ENCODE measurements around the gene HOXA6. TPM values are rescaled to one million over a fixed set of nuclear protein-coding genes. Genes with fewer than 3 reads are reported as not detected.

HOXA6 gene
- total and polyA plus RNA-seq, 2 experiments from 2014 or later, result not detected

- Histone ChIP-seq H3K36me3 (no peaks in the 10 kb centered on the region), H3K9me3 (ENCODE audit: low read depth) (no peaks in the 10 kb centered on the region), H3K4me1 (ENCODE audit: low read depth) (peaks cover 5% of the 10 kb centered on the region), H3K27me3 (peaks cover 100% of the 10 kb centered on the region), H3K27ac (no peak within 1 kb of the TSS), H3K4me3 (no peak within 1 kb of the TSS)
- no peak for TF ChIP-seq CTCF (IDR thresholded peaks at IDR 0.05; ENCODE audit: low read depth, low read length)
- no peak for DNase-seq (ENCODE audit: low read depth in 1 of 2, low spot score in 1 of 2)
Measured at GRCh38 chr7:27102581-27103442, 44.8 kb downstream of the HOXA6 start, which contains the start of gene HOXA2. HOXA2 (minus strand) TSS chr7:27102683; CDS start chr7:27102500, 183 bp downstream.

DNA sequence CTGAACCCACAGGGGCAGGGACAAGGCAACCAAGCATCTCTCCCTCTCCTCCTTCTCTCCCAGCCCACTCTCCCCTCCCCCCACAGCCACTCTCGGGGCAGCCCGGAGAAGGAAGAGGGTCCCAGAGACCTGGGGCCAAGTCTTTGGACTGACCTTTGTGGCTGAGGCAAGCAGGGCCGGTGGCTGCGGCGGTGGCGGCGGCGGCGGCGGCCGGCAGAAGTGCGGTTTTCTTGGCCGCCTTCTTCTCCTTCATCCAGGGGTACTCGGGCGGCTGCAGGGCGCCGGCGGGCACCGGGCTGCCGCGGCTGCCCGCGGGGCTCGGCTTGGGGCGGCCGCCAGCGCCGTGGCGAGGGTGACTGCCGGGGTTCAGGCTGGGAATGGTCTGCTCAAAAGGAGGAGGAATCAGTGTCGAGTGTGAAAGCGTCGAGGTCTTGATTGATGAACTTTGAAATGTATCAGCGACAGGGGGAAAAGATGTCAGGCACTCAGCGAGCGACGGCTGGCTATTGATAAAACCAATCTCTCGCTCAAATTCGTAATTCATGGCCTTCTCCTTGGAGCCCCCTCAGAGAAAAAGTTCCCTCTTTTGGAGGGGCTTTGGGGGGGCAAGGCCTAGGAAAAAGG is 45.5 kb downstream of the HOXA6 start:
- TF ChIP-seq CTCF (IDR thresholded peaks at IDR 0.05; ENCODE audit: low read depth, low read length), result no peak
- H3K4me1 ChIP-seq (ENCODE audit: low read depth), result peaks cover 5% of the 10 kb centered on the region
- no peaks in the 10 kb centered on the region for H3K36me3 ChIP-seq
- no peak overlapping the region for H3K4me3 ChIP-seq
- no peak for DNase-seq (ENCODE audit: low read depth in 1 of 2, low spot score in 1 of 2)
- H3K27ac ChIP-seq, result no peak overlapping the region
- H3K9me3 ChIP-seq (ENCODE audit: low read depth), result no peaks in the 10 kb centered on the region
- H3K27me3 ChIP-seq, result peaks cover 100% of the 10 kb centered on the region

DNA sequence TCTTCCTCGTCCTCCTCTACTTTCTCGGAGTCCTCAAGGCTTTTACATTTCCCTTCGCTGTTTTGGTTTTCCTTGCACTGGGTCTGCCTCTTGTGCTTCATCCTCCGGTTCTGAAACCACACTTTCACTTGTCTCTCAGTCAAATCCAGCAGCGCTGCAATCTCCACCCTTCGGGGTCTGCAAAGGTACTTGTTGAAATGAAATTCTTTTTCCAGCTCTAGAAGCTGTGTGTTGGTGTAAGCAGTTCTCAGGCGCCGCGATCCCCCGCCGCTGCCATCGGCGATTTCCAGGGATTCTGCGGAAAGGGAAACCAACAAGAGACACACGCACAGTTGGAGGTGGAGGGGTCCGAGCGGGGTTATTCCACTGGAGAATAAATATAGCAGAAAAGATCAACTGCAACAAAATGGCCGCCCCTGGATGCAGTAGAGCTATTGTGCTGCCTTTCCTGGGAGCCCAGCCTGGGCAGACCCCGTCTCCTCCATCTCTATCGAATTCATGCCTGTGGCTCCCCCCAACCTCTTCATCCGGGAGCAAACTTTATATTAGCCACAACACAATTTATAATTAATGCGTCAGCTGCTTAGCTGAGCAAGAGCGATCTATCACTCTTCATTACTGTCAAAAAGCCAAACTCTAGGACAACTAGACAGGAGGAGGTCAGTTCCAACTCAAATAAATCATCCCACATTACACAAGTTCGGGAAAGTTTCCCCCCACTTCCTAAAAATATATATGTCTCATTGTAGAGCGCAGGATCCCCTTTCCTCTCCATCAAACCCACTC is 46.2 kb downstream of the HOXA6 start:
- Histone ChIP-seq H3K36me3 (no peaks in the 10 kb centered on the region), H3K9me3 (ENCODE audit: low read depth) (no peaks in the 10 kb centered on the region), H3K4me3 (no peak overlapping the region), H3K4me1 (ENCODE audit: low read depth) (no peaks in the 10 kb centered on the region), H3K27me3 (peaks cover 100% of the 10 kb centered on the region), H3K27ac (no peak overlapping the region)
- no peak for DNase-seq (ENCODE audit: low read depth in 1 of 2, low spot score in 1 of 2)
- TF ChIP-seq CTCF (IDR thresholded peaks at IDR 0.05; ENCODE audit: low read depth, low read length), result no peak

DNA sequence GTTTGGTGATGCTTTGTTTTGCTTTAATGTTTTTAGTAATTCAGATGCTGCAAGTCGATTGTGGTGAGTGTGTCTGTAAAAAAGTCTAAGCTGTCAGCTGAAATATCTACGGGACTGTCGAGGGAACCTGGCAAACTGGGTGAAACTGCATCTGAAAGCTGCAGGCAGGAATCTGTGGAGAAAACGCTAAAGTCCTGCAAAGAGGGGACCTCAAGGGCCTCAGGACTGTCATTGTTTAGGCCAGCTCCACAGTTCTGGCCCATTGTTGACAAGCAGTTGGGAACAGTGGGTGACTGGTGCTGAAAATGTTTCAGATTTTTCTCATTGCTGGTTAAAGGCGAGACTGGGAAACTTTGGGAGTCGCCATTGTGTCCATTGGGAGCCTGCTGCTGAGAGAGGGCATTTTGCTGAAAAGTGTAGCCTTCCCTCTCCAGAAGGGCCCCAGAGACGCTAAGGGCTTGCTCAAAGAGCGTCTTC is 46.8 kb downstream of the HOXA6 start:
- DNase-seq (ENCODE audit: low read depth in 1 of 2, low spot score in 1 of 2), result no peak
- Histone ChIP-seq H3K9me3 (ENCODE audit: low read depth) (no peaks in the 10 kb centered on the region), H3K27me3 (peaks cover 100% of the 10 kb centered on the region), H3K4me1 (ENCODE audit: low read depth) (no peaks in the 10 kb centered on the region), H3K27ac (no peak overlapping the region), H3K36me3 (no peaks in the 10 kb centered on the region), H3K4me3 (no peak overlapping the region)
- no peak for TF ChIP-seq CTCF (IDR thresholded peaks at IDR 0.05; ENCODE audit: low read depth, low read length)

Data from cardiac muscle cell (in vitro differentiated cells and primary cell).